Measurements from ENCODE around the gene PFDN2. TPM values are rescaled to one million over a fixed set of nuclear protein-coding genes. Genes with fewer than 3 reads are reported as not detected.

Gene PFDN2
- total and polyA plus RNA-seq, 2 of the 8 experiments (the other 6 are each of a cell fraction or from before 2014, with no cell fraction given) = 66.2 to 71.2 TPM

DNA sequence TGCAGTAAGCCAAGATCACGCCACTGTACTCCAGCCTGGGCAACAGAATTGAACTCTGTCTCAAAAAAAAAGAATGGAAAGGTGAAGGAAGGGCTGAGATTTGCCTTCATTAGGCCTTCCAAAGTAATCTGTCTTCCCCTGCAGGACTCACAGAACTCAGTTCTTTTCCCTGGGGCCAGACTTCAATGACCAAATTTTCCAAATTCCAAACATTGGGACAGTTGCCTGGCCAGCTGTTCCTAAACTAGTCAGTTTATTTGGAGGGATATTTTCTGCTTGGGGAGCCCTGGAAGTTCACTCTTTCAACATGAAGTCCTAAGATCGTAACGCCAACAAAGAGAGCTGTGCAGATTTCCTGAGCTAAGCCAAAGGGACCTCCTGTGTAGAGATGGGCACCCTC lies 20.0 kb upstream of the PFDN2 start:
- H3K27me3 ChIP-seq (replicated peaks in 1 of 4; ENCODE audit: control insufficient read depth in 3 of 4, extremely low read depth in 1 of 4, insufficient read depth in 3 of 4, low read length in 3 of 4) = no peaks in the 10 kb centered on the region
- no peak overlapping the region for H3K9ac ChIP-seq (replicated peaks in 1 of 4; ENCODE audit: extremely low read depth in 1 of 4, low read depth in 3 of 4, low read length in 3 of 4)
- no peak overlapping the region for H3K18ac ChIP-seq (ENCODE audit: extremely low read depth, low read length)
- no peaks in the 10 kb centered on the region for H3K4me1 ChIP-seq (replicated peaks in 1 of 4; ENCODE audit: control insufficient read depth in 3 of 4, insufficient read depth in 4 of 4, low read length in 3 of 4)
- no peak overlapping the region for H4K91ac ChIP-seq (replicated peaks; ENCODE audit: insufficient read length, low read length)
- 89% methylated on average over 3 of the region's 3 CpGs; no CpG with 5 or more reads in 1 of the 2 experiments for WGBS, 2 experiments (ENCODE audit: extremely low coverage in 1 of 2, insufficient coverage in 1 of 2, insufficient read length in 1 of 2, insufficient replicate concordance in 2 of 2, low coverage in 1 of 2, low lambda C conversion rate in 2 of 2, missing lambda C conversion rate in 1 of 2)
- H3K23me2 ChIP-seq (ENCODE audit: low read depth, low read length) = peaks cover 4% of the 10 kb centered on the region
- H3K4ac ChIP-seq (replicated peaks; ENCODE audit: insufficient read length, low read depth, low read length) = no peak overlapping the region
- H3K9me3 ChIP-seq (ENCODE audit: insufficient read depth in 2 of 2, low read depth in 1 of 2, low read length in 1 of 2) = no peaks in the 10 kb centered on the region
- H4K5ac ChIP-seq (ENCODE audit: insufficient read length, low read depth, low read length) = no peak overlapping the region
- no peak overlapping the region for H2BK120ac ChIP-seq (replicated peaks; ENCODE audit: low read depth, low read length)
- no peak overlapping the region for H4K8ac ChIP-seq (ENCODE audit: extremely low read depth, insufficient read depth, low read length)
- no peak overlapping the region for H3K56ac ChIP-seq (replicated peaks; ENCODE audit: insufficient read length, low read depth, low read length)
- H3K4me2 ChIP-seq (ENCODE audit: insufficient read depth in 1 of 2, low read depth in 2 of 2, low read length in 2 of 2) = no peak overlapping the region
- H3K23ac ChIP-seq (ENCODE audit: insufficient read length) = no peak overlapping the region
- H3K27ac ChIP-seq (ENCODE audit: low read depth, low read length) = no peak overlapping the region
- FAIRE-seq (no peak), DNase-seq (ENCODE audit: low read depth in 1 of 2, low spot score in 2 of 2) (no peak)
- no peak overlapping the region for H2AK5ac ChIP-seq (ENCODE audit: low read depth, low read length)
- peaks cover 0 to 10% of the 10 kb centered on the region in 2 experiments; a peak in 2 of 4 replicates for H3K79me2 ChIP-seq (ENCODE audit: control insufficient read depth in 1 of 2, insufficient read depth in 2 of 2, low read length in 2 of 2)
- no peak overlapping the region for H3K4me3 ChIP-seq (ENCODE audit: extremely low read depth in 1 of 4, insufficient read depth in 2 of 4, low read depth in 3 of 4, low read length in 4 of 4)
- TF ChIP-seq SRF (IDR thresholded peaks at IDR 0.05; ENCODE audit: low read depth, low read length) (no peak), NRF1 (IDR thresholded peaks at IDR 0.05; ENCODE audit: low read depth, low read length) (no peak), ZNF274 (IDR thresholded peaks at IDR 0.05; ENCODE audit: borderline replicate concordance, extremely low read depth, low read length) (no peak), SIRT6 (IDR thresholded peaks at IDR 0.05; ENCODE audit: low read length) (no peak), BCL11A (IDR thresholded peaks at IDR 0.05; ENCODE audit: low read depth in 2 of 2, low read length in 2 of 2) (no peak), CREB1 (IDR thresholded peaks at IDR 0.05) (no peak), FOSL1 (IDR thresholded peaks at IDR 0.05; ENCODE audit: insufficient read depth, low read depth, low read length) (no peak), KDM1A (IDR thresholded peaks at IDR 0.05; ENCODE audit: borderline replicate concordance, low read length) (no peak), CHD1 (IDR thresholded peaks at IDR 0.05; ENCODE audit: low read depth, low read length) (no peak)
- TF ChIP-seq, protein P1, sequence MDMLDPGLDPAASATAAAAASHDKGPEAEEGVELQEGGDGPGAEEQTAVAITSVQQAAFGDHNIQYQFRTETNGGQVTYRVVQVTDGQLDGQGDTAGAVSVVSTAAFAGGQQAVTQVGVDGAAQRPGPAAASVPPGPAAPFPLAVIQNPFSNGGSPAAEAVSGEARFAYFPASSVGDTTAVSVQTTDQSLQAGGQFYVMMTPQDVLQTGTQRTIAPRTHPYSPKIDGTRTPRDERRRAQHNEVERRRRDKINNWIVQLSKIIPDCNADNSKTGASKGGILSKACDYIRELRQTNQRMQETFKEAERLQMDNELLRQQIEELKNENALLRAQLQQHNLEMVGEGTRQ (IDR thresholded peaks at IDR 0.05; ENCODE audit: low read length) = no peak
- TF ChIP-seq, protein P2, sequence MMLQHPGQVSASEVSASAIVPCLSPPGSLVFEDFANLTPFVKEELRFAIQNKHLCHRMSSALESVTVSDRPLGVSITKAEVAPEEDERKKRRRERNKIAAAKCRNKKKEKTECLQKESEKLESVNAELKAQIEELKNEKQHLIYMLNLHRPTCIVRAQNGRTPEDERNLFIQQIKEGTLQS (IDR thresholded peaks at IDR 0.05; ENCODE audit: insufficient read depth, low read depth, low read length) = no peak
- ChIA-PET CTCF (ENCODE audit: partially characterized antibody) (interaction anchor here (0.6 to 7.3 kb wide), 19 partner anchors 9 to 519 kb away, joined by 3 to 58 read pairs (median 4); partner anchors contain the start of genes ARHGAP30, ITLN2, KLHDC9 and PPOX), POLR2A (ENCODE audit: partially characterized antibody) (interaction anchor here (0.7 to 9.6 kb wide), 5 partner anchors 10 to 63 kb away, joined by 3 to 130 read pairs (median 4); partner anchors contain the start of genes UFC1 and USP21)
- no peak overlapping the region for H3K14ac ChIP-seq (ENCODE audit: insufficient read length)
- H2AFZ ChIP-seq (ENCODE audit: low read length) = no peak overlapping the region
- H2BK15ac ChIP-seq (ENCODE audit: low read length) = no peak overlapping the region
- peaks cover 0 to 1% of the 10 kb centered on the region in 2 experiments for H4K20me1 ChIP-seq (replicated peaks in 1 of 2; ENCODE audit: control insufficient read depth in 1 of 2, insufficient read depth in 2 of 2, low read length in 2 of 2)
- H2BK5ac ChIP-seq (ENCODE audit: low read depth, low read length) = no peak overlapping the region
- H2BK12ac ChIP-seq (ENCODE audit: low read depth, low read length) = no peak overlapping the region
- no peak overlapping the region for H2BK20ac ChIP-seq (ENCODE audit: low read length)
- no peaks in the 10 kb centered on the region; a peak in 1 of 8 replicates for H3K36me3 ChIP-seq (ENCODE audit: control insufficient read depth in 2 of 4, insufficient read depth in 4 of 4, low read length in 3 of 4)
- H3K79me1 ChIP-seq (ENCODE audit: low read depth, low read length) = peaks cover 6% of the 10 kb centered on the region; the same call in 1 of the 2 replicates

Measured in H1 (cell line).